ENCODE results near the gene ALKBH8.

ALKBH8 gene

GRCh38 chr11:107605061-107606006 is 39.8 kb upstream of the ALKBH8 start:
- CTCF ChIA-PET: interaction anchor here (0.7 to 1.1 kb wide), 3 partner anchors 11 to 58 kb away, joined by 4 to 5 read pairs (median 5); no protein-coding TSS in a partner anchor
- POLR2A ChIA-PET: no interaction called here
- no peak for TF ChIP-seq CTCF (IDR thresholded peaks at IDR 0.05; ENCODE audit: control extremely low read depth, extremely low read depth, low read depth, missing control alignments)
- no peak for DNase-seq (ENCODE audit: extremely low spot score)

- peak; percentile 26 for DNase-seq (ENCODE audit: extremely low spot score)
- TF ChIP-seq CTCF (IDR thresholded peaks at IDR 0.05; ENCODE audit: control extremely low read depth, extremely low read depth, low read depth, missing control alignments): peak; percentile 33
- POLR2A ChIA-PET: no interaction called here
- CTCF ChIA-PET: interaction anchor here (0.8 to 1.5 kb wide), 4 partner anchors 24 to 91 kb away, joined by 3 to 5 read pairs (median 4); no protein-coding TSS in a partner anchor
Observed at GRCh38 chr11:107598225-107599139, 32.9 kb upstream of the ALKBH8 start.

- ChIA-PET CTCF (interaction anchor here (1.5 to 2.1 kb wide), 3 partner anchors 10 to 95 kb away, joined by 3 to 5 read pairs (median 5); no protein-coding TSS in a partner anchor), POLR2A (no interaction called here)
- TF ChIP-seq CTCF (IDR thresholded peaks at IDR 0.05; ENCODE audit: control extremely low read depth, extremely low read depth, low read depth, missing control alignments): no peak
- no peak for DNase-seq (ENCODE audit: extremely low spot score)
Observed at GRCh38 chr11:107594736-107595135, 29.2 kb upstream of the ALKBH8 start.

GRCh38 chr11:107593951-107594350 is 28.4 kb upstream of the ALKBH8 start:
- DNase-seq (ENCODE audit: extremely low spot score): no peak
- TF ChIP-seq CTCF (IDR thresholded peaks at IDR 0.05; ENCODE audit: control extremely low read depth, extremely low read depth, low read depth, missing control alignments): no peak
- CTCF ChIA-PET: interaction anchor here (1.5 to 2.1 kb wide), 2 partner anchors 11 to 45 kb away, joined by 3 to 5 read pairs; no protein-coding TSS in a partner anchor
- POLR2A ChIA-PET: no interaction called here

- DNase-seq (ENCODE audit: extremely low spot score): no peak
- ChIA-PET CTCF (no interaction called here), POLR2A (no interaction called here)
- TF ChIP-seq CTCF (IDR thresholded peaks at IDR 0.05; ENCODE audit: control extremely low read depth, extremely low read depth, low read depth, missing control alignments): no peak
Observed at GRCh38 chr11:107592813-107593212, 27.3 kb upstream of the ALKBH8 start.

GRCh38 chr11:107592231-107592590 is 26.7 kb upstream of the ALKBH8 start:
- no peak for DNase-seq (ENCODE audit: extremely low spot score)
- POLR2A ChIA-PET: no interaction called here
- CTCF ChIA-PET: interaction anchor here (1.0 to 1.7 kb wide), 2 partner anchors 8 to 43 kb away, joined by 3 to 4 read pairs; no protein-coding TSS in a partner anchor
- no peak for TF ChIP-seq CTCF (IDR thresholded peaks at IDR 0.05; ENCODE audit: control extremely low read depth, extremely low read depth, low read depth, missing control alignments)
